K562 (cell line): ENCODE measurements around the gene ESPN. TPM values are rescaled to one million over a fixed set of nuclear protein-coding genes. Genes with fewer than 3 reads are reported as not detected.

Source experiments
- AFF4 ChIP-seq: sonication (generic); formaldehyde crosslinking; IDR thresholded peaks from 2 replicates; pipeline ENCODE4 v1.8.0; 2023; ENCODE audit warnings: mild to moderate bottlenecking, missing genetic modification reagents
- NKRF ChIP-seq: fragments of 450-650 bp; IDR thresholded peaks from 2 replicates; pipeline ENCODE4 v1.6.1; 2016; ENCODE audit warnings: borderline replicate concordance
- TFAP4 ChIP-seq: sonication (generic); formaldehyde crosslinking; IDR thresholded peaks from 2 replicates; pipeline ENCODE4 v1.8.0; 2022; ENCODE audit warnings: missing genetic modification reagents, mild to moderate bottlenecking, moderate library complexity, borderline replicate concordance
- USF1 ChIP-seq: sonication (generic); formaldehyde crosslinking; IDR thresholded peaks from 2 replicates; pipeline ENCODE4 v1.9.0; 2022; ENCODE audit warnings: mild to moderate bottlenecking, missing genetic modification reagents
- polyA plus RNA-seq, 8 experiments: library from polyadenylated mRNA; depleted of rRNA in 4 of 8; stranded (reverse) in 5 of 8; unstranded in 3 of 8; fragments of >200 nt; fragmentation: Nextera tagmentation in 2 of 8; fragmentation: Illumina TruSeq in 1 of 8; extraction: Ambion mirVana in 2 of 8; extraction: Trizol in 1 of 8; gene quantifications; 2 replicates each; pipeline versions ENCODE4 v1.2.1 to v1.2.3, GENCODE V29; 2011 to 2014; ENCODE audit warnings: inconsistent platforms in 1 of 8, missing spikeins in 1 of 8
- total RNA-seq, 7 experiments: library from RNA; depleted of rRNA in 6 of 7; stranded (reverse); fragments of >200 nt in 6 of 7; fragmentation: Illumina TruSeq in 2 of 7; extraction: Trizol in 2 of 7; gene quantifications; 2 replicates each; pipeline versions ENCODE4 v1.2.1 to v1.2.3, GENCODE V29; 2011 to 2021; ENCODE audit warnings: low replicate concordance in 1 of 7

The ESPN gene
- total and polyA plus RNA-seq, 9 of the 15 experiments (the other 6 are each of a cell fraction or from before 2014, with no cell fraction given), result 0.07 to 1.2 (median 0.45) TPM; not detected in 3

- TF ChIP-seq AFF4 (CRISPR knock-in tag) (no peak), NKRF (no peak), TFAP4 (0 out of 2 replicates have a peak, but pooled peaks have one; percentile 11), USF1 (CRISPR knock-in tag) (no peak)
Observed at GRCh38 chr1:6447818-6448748, 23.5 kb downstream of the ESPN start (continued).
